ENCODE measurements around the gene TAF6. TPM values are rescaled to one million over a fixed set of nuclear protein-coding genes. Genes with fewer than 3 reads are reported as not detected.

The TAF6 gene
- total and polyA plus RNA-seq, 9 of the 15 experiments (the other 6 are each of a cell fraction or from before 2014, with no cell fraction given): 0.78 to 78.7 (median 21.3) TPM

DNA sequence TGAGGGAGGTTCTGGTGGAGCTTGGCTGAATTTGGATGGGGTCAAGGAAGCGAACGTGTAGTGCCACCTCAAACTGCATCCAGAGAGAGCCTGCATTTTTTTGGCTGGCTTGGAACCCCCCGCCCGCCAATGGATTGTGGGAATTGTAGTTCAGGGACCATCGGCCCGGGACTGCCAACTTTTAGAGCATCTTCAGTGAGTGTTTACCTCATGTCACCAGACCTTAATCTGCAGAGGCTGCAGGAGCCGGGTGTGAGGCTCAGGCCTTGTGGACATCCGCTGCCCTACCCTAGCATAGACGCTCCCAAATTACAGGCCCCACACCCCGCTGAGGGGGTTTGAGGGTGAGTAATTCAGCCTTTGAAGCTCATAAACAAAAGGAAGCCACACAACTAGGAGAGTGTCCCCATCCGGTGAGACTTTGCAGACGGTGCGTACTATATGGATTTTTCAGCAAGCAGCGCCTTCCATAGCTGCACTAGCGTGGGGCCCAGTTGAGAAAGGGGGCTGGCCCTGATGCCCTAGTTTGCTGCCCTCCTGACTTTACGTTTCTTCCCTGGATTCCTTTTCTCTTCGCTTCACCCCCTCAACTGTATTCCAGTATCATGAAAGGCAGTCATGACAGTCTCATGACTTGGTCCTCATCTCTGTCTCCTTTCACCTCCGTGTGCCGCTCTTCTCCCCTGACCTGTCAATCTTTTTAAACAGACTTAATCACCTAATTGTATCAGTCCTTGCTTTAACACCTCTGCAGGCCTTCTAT lies 993 bp upstream of the TAF6 start (continued):
- TF ChIP-seq NR2C1 (IDR thresholded peaks at IDR 0.05): no peak
- peak; percentile 25; the same call in 1 of the 2 replicates for TF ChIP-seq NR2C1 (tag; IDR thresholded peaks at IDR 0.05)
- no peak for TF ChIP-seq ZNF507 (tag; conservative IDR thresholded peaks at IDR 0.05)
- TF ChIP-seq, protein P1, sequence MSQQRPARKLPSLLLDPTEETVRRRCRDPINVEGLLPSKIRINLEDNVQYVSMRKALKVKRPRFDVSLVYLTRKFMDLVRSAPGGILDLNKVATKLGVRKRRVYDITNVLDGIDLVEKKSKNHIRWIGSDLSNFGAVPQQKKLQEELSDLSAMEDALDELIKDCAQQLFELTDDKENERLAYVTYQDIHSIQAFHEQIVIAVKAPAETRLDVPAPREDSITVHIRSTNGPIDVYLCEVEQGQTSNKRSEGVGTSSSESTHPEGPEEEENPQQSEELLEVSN (IDR thresholded peaks at IDR 0.05; ENCODE audit: borderline replicate concordance in 1 of 2, extremely low read depth in 1 of 2, insufficient read depth in 1 of 2, insufficient read length in 1 of 2, low read depth in 1 of 2, low read length in 1 of 2, poor library complexity in 1 of 2, severe bottlenecking in 1 of 2): peak in 1 of 2 experiments; percentile 17
- peak; percentile 76 for TF ChIP-seq HDGF (IDR thresholded peaks at IDR 0.05)
- TF ChIP-seq MYNN (IDR thresholded peaks at IDR 0.05): peak; percentile 26; the same call in 1 of the 2 replicates
- no peak for TF ChIP-seq MYNN (CRISPR knock-in tag; IDR thresholded peaks at IDR 0.05)
- TF ChIP-seq, protein P2, sequence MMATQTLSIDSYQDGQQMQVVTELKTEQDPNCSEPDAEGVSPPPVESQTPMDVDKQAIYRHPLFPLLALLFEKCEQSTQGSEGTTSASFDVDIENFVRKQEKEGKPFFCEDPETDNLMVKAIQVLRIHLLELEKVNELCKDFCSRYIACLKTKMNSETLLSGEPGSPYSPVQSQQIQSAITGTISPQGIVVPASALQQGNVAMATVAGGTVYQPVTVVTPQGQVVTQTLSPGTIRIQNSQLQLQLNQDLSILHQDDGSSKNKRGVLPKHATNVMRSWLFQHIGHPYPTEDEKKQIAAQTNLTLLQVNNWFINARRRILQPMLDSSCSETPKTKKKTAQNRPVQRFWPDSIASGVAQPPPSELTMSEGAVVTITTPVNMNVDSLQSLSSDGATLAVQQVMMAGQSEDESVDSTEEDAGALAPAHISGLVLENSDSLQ (IDR thresholded peaks at IDR 0.05): peak; percentile 79
- peak; percentile 8; the same call in 1 of the 2 replicates for TF ChIP-seq ZNF766 (CRISPR knock-in tag; conservative IDR thresholded peaks at IDR 0.05)
- TF ChIP-seq, protein P3, sequence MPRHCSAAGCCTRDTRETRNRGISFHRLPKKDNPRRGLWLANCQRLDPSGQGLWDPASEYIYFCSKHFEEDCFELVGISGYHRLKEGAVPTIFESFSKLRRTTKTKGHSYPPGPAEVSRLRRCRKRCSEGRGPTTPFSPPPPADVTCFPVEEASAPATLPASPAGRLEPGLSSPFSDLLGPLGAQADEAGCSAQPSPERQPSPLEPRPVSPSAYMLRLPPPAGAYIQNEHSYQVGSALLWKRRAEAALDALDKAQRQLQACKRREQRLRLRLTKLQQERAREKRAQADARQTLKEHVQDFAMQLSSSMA (CRISPR knock-in tag; IDR thresholded peaks at IDR 0.05): no peak
- TF ChIP-seq, protein P4, sequence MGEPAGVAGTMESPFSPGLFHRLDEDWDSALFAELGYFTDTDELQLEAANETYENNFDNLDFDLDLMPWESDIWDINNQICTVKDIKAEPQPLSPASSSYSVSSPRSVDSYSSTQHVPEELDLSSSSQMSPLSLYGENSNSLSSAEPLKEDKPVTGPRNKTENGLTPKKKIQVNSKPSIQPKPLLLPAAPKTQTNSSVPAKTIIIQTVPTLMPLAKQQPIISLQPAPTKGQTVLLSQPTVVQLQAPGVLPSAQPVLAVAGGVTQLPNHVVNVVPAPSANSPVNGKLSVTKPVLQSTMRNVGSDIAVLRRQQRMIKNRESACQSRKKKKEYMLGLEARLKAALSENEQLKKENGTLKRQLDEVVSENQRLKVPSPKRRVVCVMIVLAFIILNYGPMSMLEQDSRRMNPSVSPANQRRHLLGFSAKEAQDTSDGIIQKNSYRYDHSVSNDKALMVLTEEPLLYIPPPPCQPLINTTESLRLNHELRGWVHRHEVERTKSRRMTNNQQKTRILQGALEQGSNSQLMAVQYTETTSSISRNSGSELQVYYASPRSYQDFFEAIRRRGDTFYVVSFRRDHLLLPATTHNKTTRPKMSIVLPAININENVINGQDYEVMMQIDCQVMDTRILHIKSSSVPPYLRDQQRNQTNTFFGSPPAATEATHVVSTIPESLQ (CRISPR knock-in tag; IDR thresholded peaks at IDR 0.05): no peak
- TF ChIP-seq CXXC5 (CRISPR knock-in tag; IDR thresholded peaks at IDR 0.05): no peak
- no peak for TF ChIP-seq ZNF699 (CRISPR knock-in tag; IDR thresholded peaks at IDR 0.05; ENCODE audit: insufficient replicate concordance)
- TF ChIP-seq, protein P5, sequence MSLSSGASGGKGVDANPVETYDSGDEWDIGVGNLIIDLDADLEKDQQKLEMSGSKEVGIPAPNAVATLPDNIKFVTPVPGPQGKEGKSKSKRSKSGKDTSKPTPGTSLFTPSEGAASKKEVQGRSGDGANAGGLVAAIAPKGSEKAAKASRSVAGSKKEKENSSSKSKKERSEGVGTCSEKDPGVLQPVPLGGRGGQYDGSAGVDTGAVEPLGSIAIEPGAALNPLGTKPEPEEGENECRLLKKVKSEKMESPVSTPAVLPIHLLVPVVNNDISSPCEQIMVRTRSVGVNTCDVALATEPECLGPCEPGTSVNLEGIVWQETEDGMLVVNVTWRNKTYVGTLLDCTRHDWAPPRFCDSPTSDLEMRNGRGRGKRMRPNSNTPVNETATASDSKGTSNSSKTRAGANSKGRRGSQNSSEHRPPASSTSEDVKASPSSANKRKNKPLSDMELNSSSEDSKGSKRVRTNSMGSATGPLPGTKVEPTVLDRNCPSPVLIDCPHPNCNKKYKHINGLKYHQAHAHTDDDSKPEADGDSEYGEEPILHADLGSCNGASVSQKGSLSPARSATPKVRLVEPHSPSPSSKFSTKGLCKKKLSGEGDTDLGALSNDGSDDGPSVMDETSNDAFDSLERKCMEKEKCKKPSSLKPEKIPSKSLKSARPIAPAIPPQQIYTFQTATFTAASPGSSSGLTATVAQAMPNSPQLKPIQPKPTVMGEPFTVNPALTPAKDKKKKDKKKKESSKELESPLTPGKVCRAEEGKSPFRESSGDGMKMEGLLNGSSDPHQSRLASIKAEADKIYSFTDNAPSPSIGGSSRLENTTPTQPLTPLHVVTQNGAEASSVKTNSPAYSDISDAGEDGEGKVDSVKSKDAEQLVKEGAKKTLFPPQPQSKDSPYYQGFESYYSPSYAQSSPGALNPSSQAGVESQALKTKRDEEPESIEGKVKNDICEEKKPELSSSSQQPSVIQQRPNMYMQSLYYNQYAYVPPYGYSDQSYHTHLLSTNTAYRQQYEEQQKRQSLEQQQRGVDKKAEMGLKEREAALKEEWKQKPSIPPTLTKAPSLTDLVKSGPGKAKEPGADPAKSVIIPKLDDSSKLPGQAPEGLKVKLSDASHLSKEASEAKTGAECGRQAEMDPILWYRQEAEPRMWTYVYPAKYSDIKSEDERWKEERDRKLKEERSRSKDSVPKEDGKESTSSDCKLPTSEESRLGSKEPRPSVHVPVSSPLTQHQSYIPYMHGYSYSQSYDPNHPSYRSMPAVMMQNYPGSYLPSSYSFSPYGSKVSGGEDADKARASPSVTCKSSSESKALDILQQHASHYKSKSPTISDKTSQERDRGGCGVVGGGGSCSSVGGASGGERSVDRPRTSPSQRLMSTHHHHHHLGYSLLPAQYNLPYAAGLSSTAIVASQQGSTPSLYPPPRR (CRISPR knock-in tag; IDR thresholded peaks at IDR 0.05; ENCODE audit: borderline replicate concordance): no peak
- no peak for TF ChIP-seq MECOM (CRISPR knock-in tag; IDR thresholded peaks at IDR 0.05)
- TF ChIP-seq SIN3B (IDR thresholded peaks at IDR 0.05; ENCODE audit: low read depth): no peak
- TF ChIP-seq ZNF197 (CRISPR knock-in tag; IDR thresholded peaks at IDR 0.05; ENCODE audit: low read depth): no peak
- TF ChIP-seq SREBF2 (CRISPR knock-in tag; IDR thresholded peaks at IDR 0.05): no peak

All from K562 (cell line).